ENCODE data around the gene FARS2. TPM values are rescaled to one million over a fixed set of nuclear protein-coding genes. Genes with fewer than 3 reads are reported as not detected.
A peak's percentile ranks its signal among the peaks of the same experiment; 100 is the strongest.

The FARS2 gene
- total RNA-seq, 1 donor from 2014 or later, result 18.3 TPM

GRCh38 chr6:5589422-5590141, 328.3 kb downstream of the FARS2 start:
- TF ChIP-seq, protein P1, sequence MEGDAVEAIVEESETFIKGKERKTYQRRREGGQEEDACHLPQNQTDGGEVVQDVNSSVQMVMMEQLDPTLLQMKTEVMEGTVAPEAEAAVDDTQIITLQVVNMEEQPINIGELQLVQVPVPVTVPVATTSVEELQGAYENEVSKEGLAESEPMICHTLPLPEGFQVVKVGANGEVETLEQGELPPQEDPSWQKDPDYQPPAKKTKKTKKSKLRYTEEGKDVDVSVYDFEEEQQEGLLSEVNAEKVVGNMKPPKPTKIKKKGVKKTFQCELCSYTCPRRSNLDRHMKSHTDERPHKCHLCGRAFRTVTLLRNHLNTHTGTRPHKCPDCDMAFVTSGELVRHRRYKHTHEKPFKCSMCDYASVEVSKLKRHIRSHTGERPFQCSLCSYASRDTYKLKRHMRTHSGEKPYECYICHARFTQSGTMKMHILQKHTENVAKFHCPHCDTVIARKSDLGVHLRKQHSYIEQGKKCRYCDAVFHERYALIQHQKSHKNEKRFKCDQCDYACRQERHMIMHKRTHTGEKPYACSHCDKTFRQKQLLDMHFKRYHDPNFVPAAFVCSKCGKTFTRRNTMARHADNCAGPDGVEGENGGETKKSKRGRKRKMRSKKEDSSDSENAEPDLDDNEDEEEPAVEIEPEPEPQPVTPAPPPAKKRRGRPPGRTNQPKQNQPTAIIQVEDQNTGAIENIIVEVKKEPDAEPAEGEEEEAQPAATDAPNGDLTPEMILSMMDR (IDR thresholded peaks at IDR 0.05), result no peak
- intact Hi-C loops (cut with DNase I), result no loop called here
- Histone ChIP-seq H3K4me3 (no peak overlapping the region), H3K36me3 (no peaks in the 10 kb centered on the region), H3K9me3 (peaks cover 11% of the 10 kb centered on the region), H3K27me3 (no peaks in the 10 kb centered on the region), H3K27ac (no peak overlapping the region), H3K4me1 (no peaks in the 10 kb centered on the region)
- DNase-seq (no peak), ATAC-seq (no peak)

- TF ChIP-seq, protein P1 (IDR thresholded peaks at IDR 0.05), result no peak
- peak; percentile 89 for DNase-seq
Measured at GRCh38 chr6:5590187-5590586, 328.9 kb downstream of the FARS2 start.

GRCh38 chr6:5592886-5593519, 331.7 kb downstream of the FARS2 start:
- intact Hi-C loops (cut with DNase I), result no loop called here

More at GRCh38 chr6:5590187-5590586, 328.9 kb downstream of the FARS2 start:
- ATAC-seq, result peak; percentile 93
- Histone ChIP-seq H3K4me3 (no peak overlapping the region), H3K4me1 (no peaks in the 10 kb centered on the region), H3K36me3 (no peaks in the 10 kb centered on the region), H3K9me3 (peaks cover 11% of the 10 kb centered on the region), H3K27ac (no peak overlapping the region), H3K27me3 (no peaks in the 10 kb centered on the region)
- intact Hi-C loops (cut with DNase I), result no loop called here

DNA sequence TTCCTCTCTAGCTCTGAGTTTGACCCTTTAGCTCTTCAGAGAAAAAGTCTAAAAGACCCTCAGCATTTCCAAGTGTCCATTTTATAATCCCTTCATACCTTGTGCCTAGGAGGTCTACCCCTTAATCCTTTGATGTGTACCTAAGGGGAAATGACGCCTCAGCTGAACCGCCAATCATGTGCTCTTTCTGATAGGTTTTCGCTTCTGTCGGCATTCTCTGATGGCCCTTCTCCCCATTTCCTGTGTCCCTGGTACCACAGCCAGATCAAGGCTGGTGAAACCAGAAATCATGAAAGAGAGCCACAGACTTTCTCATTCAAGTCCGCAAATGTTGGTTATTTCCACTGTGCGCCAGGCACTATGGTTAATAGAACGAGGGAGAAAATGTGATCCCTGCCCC, 333.9 kb downstream of the FARS2 start:
- ATAC-seq, result no peak
- Histone ChIP-seq H3K4me3 (no peak overlapping the region), H3K4me1 (no peaks in the 10 kb centered on the region), H3K36me3 (no peaks in the 10 kb centered on the region), H3K9me3 (no peaks in the 10 kb centered on the region), H3K27me3 (no peaks in the 10 kb centered on the region), H3K27ac (no peak overlapping the region)
- intact Hi-C loops (cut with DNase I), result no loop called here
- TF ChIP-seq, protein P1 (IDR thresholded peaks at IDR 0.05), result no peak
- no peak for DNase-seq

More at GRCh38 chr6:5592886-5593519, 331.7 kb downstream of the FARS2 start:
- TF ChIP-seq, protein P1 (IDR thresholded peaks at IDR 0.05), result no peak
- ATAC-seq (no peak), DNase-seq (no peak)
- Histone ChIP-seq H3K27ac (no peak overlapping the region), H3K9me3 (no peaks in the 10 kb centered on the region), H3K36me3 (no peaks in the 10 kb centered on the region), H3K4me3 (no peak overlapping the region), H3K4me1 (no peaks in the 10 kb centered on the region), H3K27me3 (no peaks in the 10 kb centered on the region)

DNA sequence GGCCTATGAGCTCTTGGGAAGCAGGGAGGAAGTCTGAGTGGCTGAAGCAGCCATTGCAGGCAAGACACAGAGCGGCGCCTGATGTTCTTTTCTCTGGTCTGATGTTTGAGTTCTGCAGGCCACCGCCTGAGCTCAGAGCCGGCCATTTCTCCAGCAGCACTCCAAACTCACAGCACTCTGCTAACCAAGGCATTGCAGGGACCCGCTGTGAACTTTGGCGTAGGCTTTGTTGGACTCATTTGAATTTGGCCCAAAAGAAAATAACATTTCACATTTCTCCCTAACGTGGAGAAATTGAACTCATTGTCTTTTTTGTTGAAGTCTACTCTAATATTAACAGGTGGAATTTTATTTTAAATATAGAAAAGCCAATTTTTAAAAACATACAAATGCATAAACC, 336.1 kb downstream of the FARS2 start:
- Histone ChIP-seq H3K9me3 (no peaks in the 10 kb centered on the region), H3K27me3 (no peaks in the 10 kb centered on the region), H3K4me1 (no peaks in the 10 kb centered on the region), H3K27ac (no peak overlapping the region), H3K36me3 (no peaks in the 10 kb centered on the region), H3K4me3 (no peak overlapping the region)
- TF ChIP-seq, protein P1 (IDR thresholded peaks at IDR 0.05), result no peak
- ATAC-seq, result no peak
- intact Hi-C loops (cut with DNase I), result no loop called here
- no peak for DNase-seq

Measured in upper lobe of right lung (tissue), 1 donor.